Chondrocyte (in vitro differentiated cells): ENCODE results near the gene CRIP1. TPM values are rescaled to one million over a fixed set of nuclear protein-coding genes. Genes with fewer than 3 reads are reported as not detected.

ENCODE experiments used
- DNase-seq: peaks from one replicate; pipeline ENCODE4 v3.0.0; 2021; ENCODE audit warnings: mixed read lengths, low spot score
- H3K27ac Mint-ChIP-seq: one replicate; pipeline ENCODE4 v1.8.0; 2021; ENCODE audit warnings: mild to moderate bottlenecking, moderate library complexity, mixed read lengths; ENCODE audit not compliant: unreplicated experiment
- H3K27me3 Mint-ChIP-seq: 2 replicates; pipeline ENCODE4 v1.8.0; 2021; ENCODE audit warnings: low read depth, mixed read lengths
- H3K36me3 Mint-ChIP-seq: 2 replicates; pipeline ENCODE4 v1.8.0; 2021; ENCODE audit warnings: low read depth, mixed read lengths
- H3K4me1 Mint-ChIP-seq: 2 replicates; pipeline ENCODE4 v1.8.0; 2021; ENCODE audit warnings: low read depth, mild to moderate bottlenecking, mixed read lengths
- H3K4me3 Mint-ChIP-seq: one replicate; pipeline ENCODE4 v1.8.0; 2021; ENCODE audit warnings: mild to moderate bottlenecking, moderate library complexity, mixed read lengths; ENCODE audit not compliant: unreplicated experiment
- H3K9me3 Mint-ChIP-seq: 2 replicates; pipeline ENCODE4 v1.8.0; 2021; ENCODE audit warnings: low read depth, mixed read lengths
- total RNA-seq: library from RNA; stranded (reverse); gene quantifications from 3 replicates; pipeline ENCODE4 v1.2.1, GENCODE V29; 2021
- TF ChIP-seq, protein P1 (sequence below): fragments of 200-600 bp; sonication (generic); IDR thresholded peaks from 2 replicates; pipeline ENCODE4 v1.5.0; 2021; ENCODE audit warnings: antibody characterized with exemption, mild to moderate bottlenecking, moderate library complexity

CRIP1 gene
- total RNA-seq, 1 donor from 2014 or later, result 181 TPM

DNA sequence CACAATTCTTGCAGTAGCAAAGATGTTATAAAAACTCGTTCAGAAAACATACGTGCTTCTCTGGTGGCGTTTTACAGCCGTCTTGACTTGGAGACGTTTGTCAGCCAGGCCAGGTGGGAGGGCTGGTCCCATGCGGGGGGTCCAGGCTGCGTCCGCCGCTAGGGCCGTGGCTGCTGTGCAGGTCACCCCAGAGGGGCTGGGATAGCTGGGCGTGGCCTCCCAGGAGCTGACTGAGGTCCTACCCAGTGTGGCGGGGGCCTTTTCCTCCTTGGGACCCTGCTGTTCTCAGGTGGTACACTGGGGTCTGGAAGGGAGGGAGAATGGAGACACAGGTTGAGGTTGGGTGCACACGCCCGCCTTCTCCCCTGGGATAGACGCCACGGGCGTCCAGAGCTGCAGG lies 41.8 kb upstream of the CRIP1 start:
- Mint-ChIP-seq H3K4me1 (no peaks in the 10 kb centered on the region), H3K36me3 (peaks cover 3% of the 10 kb centered on the region), H3K27me3 (no peaks in the 10 kb centered on the region), H3K4me3 (no peak overlapping the region), H3K9me3 (no peaks in the 10 kb centered on the region), H3K27ac (no peak overlapping the region)
- no peak for DNase-seq
- TF ChIP-seq, protein P1, sequence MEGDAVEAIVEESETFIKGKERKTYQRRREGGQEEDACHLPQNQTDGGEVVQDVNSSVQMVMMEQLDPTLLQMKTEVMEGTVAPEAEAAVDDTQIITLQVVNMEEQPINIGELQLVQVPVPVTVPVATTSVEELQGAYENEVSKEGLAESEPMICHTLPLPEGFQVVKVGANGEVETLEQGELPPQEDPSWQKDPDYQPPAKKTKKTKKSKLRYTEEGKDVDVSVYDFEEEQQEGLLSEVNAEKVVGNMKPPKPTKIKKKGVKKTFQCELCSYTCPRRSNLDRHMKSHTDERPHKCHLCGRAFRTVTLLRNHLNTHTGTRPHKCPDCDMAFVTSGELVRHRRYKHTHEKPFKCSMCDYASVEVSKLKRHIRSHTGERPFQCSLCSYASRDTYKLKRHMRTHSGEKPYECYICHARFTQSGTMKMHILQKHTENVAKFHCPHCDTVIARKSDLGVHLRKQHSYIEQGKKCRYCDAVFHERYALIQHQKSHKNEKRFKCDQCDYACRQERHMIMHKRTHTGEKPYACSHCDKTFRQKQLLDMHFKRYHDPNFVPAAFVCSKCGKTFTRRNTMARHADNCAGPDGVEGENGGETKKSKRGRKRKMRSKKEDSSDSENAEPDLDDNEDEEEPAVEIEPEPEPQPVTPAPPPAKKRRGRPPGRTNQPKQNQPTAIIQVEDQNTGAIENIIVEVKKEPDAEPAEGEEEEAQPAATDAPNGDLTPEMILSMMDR, result no peak

DNA sequence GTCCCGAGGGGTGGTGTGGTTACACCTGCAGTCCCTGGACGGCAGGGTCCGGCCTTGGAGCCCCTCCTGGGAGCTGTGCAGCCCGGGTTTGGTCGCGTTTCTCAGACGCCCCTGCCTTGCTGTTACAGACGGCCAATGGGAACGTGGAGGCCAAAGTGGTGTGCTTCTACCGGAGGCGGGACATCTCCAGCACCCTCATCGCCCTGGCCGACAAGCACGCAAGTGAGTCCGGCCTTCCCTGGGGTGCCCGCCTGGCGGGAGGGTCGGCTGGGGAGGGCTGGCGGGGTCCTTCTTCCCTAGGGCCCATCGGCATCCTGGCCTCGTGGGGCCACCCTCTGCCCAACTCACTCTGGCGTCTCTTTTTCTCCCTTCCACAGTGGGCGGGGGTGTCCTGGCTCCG lies 41.4 kb upstream of the CRIP1 start:
- H3K9me3 Mint-ChIP-seq, result no peaks in the 10 kb centered on the region
- H3K27ac Mint-ChIP-seq, result no peak overlapping the region
- H3K4me1 Mint-ChIP-seq, result no peaks in the 10 kb centered on the region
- no peaks in the 10 kb centered on the region for H3K27me3 Mint-ChIP-seq
- H3K4me3 Mint-ChIP-seq, result no peak overlapping the region
- no peak for DNase-seq
- TF ChIP-seq, protein P1, result no peak
- H3K36me3 Mint-ChIP-seq, result peaks cover 4% of the 10 kb centered on the region

DNA sequence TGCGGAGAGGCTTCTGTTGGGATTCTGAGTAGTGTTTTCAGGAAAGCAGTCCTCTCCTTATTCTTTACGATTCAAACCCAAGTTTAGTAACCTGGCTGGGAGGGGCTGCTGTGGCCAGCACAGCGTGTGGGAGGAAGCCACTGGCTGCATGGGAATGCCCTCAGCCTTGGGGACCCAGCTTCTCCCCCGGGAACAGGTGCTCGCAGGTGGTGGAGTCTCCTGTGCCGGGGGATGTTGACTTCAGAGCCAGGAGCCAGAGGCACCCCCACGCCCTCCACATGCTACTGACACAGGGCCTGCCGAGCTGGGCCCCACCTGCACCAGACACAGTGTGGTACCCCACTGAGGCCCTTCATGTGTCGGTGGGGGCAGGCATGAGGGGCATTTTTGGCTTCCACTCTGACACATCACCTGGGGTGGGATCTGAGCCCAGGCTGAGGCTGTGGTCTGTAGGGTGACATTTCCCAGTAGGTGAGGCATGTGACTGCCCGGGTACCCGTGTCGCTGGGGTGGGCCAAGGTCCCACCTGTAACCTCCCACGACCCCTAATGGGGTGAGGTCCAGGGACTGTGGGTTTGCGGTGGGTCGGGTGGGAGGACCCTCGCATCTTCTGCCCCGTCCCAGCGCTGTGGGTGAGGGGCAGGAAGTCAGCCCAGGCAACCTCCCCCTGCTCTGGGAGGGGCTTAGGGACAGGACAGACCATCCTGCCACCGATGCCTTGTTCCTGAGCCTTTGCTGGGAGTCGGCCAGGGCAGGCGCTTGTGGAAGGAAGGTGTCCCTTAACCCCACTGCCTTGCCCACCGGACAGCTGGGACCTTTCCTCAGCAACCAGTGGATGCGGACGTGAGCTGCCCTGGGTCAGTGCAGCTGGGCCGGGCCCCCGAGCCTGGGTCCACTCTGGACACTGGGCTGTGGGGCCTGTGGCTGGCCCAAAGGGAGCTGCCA lies 40.5 kb upstream of the CRIP1 start:
- TF ChIP-seq, protein P1, result no peak
- Mint-ChIP-seq H3K9me3 (no peaks in the 10 kb centered on the region), H3K27me3 (no peaks in the 10 kb centered on the region), H3K4me3 (no peak overlapping the region), H3K36me3 (peaks cover 5% of the 10 kb centered on the region), H3K4me1 (no peaks in the 10 kb centered on the region), H3K27ac (no peak overlapping the region)
- no peak for DNase-seq

DNA sequence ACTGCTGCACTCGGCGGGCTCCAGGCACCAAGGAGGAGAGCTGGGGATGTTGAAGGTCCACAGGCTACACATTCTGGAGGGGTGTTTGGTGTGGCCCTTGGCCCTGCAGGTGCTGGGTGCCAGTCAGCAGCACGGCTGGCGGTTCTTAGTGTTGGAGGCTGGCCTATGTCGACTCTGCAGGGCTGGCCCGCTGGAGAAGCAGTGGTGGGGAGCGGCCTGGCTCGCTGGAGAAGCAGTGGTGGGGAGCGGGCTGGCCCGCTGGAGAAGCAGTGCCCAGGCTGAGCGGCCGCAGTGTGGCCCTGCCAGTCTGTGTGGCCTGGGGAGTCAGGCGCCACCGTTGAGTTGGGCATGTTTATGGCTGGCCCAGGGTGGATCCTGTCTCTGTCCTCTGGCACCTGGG lies 39.7 kb upstream of the CRIP1 start:
- Mint-ChIP-seq H3K36me3 (peaks cover 3% of the 10 kb centered on the region), H3K27me3 (no peaks in the 10 kb centered on the region), H3K4me1 (no peaks in the 10 kb centered on the region), H3K9me3 (no peaks in the 10 kb centered on the region), H3K4me3 (no peak overlapping the region), H3K27ac (no peak overlapping the region)
- TF ChIP-seq, protein P1, result no peak
- DNase-seq, result no peak

DNA sequence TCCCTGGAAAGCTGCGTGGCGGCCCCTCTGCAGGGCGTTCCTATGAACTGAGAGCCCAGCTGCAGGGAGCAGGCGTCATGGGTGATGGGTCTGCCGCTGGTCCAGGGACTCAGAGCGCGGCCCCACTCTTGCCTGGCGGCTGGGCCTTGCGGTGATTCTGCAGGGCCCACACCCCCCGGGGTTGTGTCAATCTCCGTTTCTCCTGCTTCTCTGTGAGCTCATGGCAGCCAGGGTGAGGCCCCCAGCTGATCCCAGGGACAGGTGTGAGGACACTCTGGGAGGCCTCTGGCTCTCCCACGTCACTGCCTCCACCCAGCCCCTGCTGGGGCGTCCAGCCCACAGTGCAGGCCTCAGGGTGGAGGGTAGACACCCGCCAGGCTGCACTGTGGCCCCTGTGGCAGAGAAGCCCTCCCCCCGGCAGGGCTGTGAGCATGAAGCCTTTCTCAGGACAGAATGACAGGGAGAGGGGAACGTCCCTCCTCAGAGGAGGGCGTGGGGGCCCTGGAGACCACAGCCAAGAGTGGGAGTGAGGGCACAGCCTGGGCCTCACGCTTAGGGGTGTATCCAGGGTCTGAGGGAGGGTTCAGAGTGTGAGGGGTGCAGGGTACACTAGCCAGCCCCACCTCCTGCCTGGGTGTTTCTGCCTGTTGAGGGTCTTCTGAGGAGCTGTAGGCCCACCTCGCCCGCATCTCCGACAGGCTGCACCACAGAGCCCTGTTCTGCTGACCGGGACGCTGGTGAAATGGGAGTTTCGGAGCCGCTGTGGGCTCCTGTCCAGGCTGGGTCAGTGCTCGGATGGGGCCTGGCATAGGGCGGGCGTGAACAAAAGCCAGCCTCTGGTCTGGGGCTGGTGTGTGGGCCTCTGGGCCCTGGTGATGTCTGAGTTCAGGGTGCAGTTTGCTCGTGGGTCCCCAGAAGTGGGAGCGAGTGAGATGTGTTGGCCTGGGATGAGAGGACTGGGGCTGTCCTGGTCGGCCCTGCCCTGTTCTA lies 38.7 kb upstream of the CRIP1 start:
- Mint-ChIP-seq H3K9me3 (no peaks in the 10 kb centered on the region), H3K4me1 (no peaks in the 10 kb centered on the region), H3K27ac (no peak overlapping the region), H3K36me3 (peaks cover 6% of the 10 kb centered on the region), H3K4me3 (no peak overlapping the region), H3K27me3 (no peaks in the 10 kb centered on the region)
- TF ChIP-seq, protein P1, result no peak
- DNase-seq, result no peak
